HTR-8/SVneo (cell line): ENCODE data around the gene SLC25A10.

Source experiments
- DNase-seq: peaks from one replicate; pipeline ENCODE4 v3.0.0; 2011; ENCODE audit warnings: low spot score, mixed read lengths; ENCODE audit not compliant: insufficient read length
- FAIRE-seq: peaks from 2 replicates; lab custom pipeline; 2011; peaks lifted over from hg19 to GRCh38; lab: Jason Lieb, UNC

SLC25A10 gene

GRCh38 chr17:81685108-81685507, 27.0 kb upstream of the SLC25A10 start:
- DNase-seq (no peak), FAIRE-seq (no peak)

GRCh38 chr17:81686614-81687013, 25.5 kb upstream of the SLC25A10 start:
- no peak for FAIRE-seq
- DNase-seq, result no peak

DNA sequence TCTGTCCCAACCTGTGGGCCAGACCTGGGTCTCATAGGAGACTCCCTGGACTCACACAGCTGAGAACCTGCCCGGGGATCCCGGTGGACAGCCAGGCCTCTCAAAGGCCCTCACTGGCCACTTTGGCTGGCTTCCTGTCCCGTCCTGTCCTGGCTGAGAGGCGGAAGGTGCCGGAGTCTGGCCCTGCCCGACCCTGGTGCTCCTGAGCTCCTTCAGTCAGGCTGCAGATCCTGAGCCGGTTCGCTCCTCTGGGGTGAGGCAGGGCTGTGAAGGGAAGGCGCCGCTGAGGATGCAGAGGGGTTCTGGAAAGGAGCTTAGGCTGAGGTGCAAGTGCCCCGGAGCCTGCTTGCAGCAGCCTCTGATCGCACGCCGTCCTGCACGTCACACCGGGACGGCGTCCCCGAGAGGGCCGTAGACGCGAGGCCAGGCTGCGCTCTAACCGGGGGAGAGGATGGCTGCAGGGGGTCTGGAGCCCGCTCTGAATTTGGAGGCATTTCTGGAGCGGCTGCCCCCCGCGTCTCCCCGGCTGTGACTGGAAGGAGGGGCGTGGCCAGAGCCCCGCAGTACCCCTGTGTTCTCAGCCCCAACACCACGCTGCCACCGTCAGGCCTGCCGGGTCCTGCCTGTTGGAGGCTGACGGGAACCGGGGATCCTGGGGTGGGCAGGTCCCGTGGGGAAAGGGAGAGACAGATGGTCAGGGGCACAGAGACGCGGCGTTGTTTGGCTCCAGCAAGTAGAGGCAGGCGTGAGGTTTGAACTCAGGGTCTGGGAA, 24.1 kb upstream of the SLC25A10 start:
- DNase-seq (no peak), FAIRE-seq (no peak)

GRCh38 chr17:81688616-81689015, 23.5 kb upstream of the SLC25A10 start:
- DNase-seq, result no peak
- no peak for FAIRE-seq

DNA sequence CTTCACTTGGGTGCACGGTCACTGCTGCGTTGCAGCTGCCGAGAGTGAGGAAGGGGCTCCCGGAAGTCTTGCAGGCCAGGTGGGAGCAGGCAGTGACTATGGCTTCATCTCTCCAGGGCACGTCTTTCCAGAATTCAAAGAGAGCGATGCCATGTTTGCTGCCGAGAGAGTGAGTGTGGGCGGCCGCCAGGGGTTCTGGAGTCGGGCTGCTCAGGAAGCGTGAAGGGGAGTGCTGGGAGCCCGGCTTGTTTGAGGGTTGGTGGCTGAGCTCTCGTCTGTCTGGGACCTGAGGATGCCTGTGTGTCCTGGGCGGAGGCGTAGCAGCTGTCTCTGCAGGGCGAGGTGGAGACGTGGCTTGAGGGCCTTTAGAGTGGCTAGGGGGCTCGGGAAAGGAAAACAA, 22.0 kb upstream of the SLC25A10 start:
- FAIRE-seq (no peak), DNase-seq (no peak)

- FAIRE-seq, result no peak
- DNase-seq, result no peak
These were observed 21.5 kb upstream of the SLC25A10 start for GRCh38 chr17:81690549-81690948.

- FAIRE-seq (no peak), DNase-seq (no peak)
These were observed 20.9 kb upstream of the SLC25A10 start for GRCh38 chr17:81691196-81691595.

GRCh38 chr17:81691608-81692007, 20.5 kb upstream of the SLC25A10 start:
- FAIRE-seq (no peak), DNase-seq (no peak)

GRCh38 chr17:81693509-81694210, 18.4 kb upstream of the SLC25A10 start:
- FAIRE-seq (no peak), DNase-seq (no peak)

DNA sequence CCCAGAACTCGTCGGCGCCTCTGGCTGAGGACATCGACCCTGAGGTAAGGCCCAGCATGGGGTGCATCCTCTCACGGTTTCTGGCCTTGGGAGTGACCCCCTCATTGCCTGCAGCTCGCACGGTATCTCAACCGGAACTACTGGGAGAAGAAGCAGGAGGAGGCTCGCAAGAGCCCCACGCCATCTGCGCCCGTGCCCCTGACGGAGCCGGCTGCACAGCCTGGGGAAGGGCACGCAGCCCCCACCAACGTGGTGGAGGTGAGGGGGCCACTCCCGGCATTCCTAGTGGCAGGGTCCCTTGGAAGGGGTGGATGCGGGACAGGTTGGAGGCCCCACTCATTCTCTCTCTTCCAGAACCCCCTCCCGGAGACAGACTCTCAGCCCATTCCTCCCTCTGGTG, 17.3 kb upstream of the SLC25A10 start:
- DNase-seq (no peak), FAIRE-seq (no peak)

GRCh38 chr17:81695211-81695610, 16.9 kb upstream of the SLC25A10 start:
- DNase-seq (no peak), FAIRE-seq (no peak)

DNA sequence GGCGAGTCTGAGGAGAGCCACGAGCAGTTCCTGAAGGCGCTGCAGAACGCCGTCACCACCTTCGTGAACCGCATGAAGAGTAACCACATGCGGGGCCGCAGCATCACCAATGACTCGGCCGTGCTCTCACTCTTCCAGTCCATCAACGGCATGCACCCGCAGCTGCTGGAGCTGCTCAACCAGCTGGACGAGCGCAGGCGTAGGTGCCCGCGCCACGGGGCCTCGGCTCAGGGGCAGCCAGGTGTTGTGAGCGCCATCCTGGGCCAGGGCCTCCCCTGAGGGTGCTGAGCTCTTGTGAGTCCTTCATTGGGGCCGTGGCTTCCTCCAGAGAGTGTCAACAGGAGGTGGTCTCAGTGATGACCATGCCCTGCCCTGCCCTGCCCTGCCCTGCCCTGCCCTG, 16.3 kb upstream of the SLC25A10 start:
- no peak for DNase-seq
- FAIRE-seq, result no peak

DNA sequence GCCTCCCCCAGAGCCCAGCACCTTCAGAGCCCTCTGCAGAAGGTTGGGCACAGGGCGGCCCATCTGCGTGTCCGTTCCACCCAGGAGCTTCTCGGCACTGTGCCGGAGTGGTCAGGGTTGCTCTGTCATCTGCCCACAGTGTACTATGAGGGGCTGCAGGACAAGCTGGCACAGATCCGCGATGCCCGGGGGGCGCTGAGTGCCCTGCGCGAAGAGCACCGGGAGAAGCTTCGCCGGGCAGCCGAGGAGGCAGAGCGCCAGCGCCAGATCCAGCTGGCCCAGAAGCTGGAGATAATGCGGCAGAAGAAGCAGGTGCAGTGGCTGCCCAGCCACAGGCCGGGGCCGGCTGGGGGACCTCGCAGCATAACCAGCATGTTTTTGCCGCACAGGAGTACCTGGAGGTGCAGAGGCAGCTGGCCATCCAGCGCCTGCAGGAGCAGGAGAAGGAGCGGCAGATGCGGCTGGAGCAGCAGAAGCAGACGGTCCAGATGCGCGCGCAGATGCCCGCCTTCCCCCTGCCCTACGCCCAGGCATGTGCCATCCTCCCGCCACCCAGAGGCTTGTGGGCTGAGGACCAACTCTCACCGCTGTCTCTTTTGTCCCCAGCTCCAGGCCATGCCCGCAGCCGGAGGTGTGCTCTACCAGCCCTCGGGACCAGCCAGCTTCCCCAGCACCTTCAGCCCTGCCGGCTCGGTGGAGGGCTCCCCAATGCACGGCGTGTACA, 15.7 kb upstream of the SLC25A10 start:
- FAIRE-seq, result no peak
- no peak for DNase-seq

DNA sequence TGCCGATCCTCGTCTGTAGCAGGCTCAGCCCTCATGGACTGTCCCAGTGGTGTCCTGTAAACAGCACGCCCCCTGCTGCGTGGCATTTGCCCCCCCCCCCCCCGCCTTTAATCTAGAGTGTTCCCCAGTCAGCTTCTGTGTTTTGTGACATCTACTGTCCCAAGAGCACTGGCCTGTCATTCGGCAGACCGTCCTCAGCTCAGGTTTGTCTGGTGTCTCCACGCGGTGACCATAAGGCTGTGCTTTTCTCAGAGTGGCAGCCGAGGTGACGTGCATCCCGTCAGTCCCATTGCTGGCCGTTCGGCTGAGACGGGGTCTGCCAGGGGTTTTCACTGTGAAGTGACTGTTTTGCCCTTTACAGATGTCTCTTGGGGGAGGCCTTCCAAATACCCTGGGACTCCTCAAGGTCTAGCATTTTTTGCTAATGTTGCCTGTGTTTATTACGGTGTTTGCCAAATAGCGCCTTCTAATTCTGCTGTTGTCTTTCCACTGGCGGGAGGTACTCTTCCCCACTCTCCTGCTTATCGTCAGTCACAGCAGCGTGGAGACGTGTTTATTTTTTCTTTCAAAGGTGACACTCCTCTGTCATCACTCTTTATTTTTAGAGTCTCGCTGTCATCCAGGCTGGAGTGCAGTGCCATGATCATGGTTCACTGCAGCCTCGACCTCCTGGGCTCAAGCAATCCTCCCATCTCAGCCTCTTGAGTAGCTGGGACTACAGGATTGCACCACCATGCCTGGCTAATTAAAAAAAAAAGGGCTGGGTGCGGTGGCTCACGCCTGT, 14.6 kb upstream of the SLC25A10 start:
- FAIRE-seq, result peak; percentile 33
- no peak for DNase-seq

DNA sequence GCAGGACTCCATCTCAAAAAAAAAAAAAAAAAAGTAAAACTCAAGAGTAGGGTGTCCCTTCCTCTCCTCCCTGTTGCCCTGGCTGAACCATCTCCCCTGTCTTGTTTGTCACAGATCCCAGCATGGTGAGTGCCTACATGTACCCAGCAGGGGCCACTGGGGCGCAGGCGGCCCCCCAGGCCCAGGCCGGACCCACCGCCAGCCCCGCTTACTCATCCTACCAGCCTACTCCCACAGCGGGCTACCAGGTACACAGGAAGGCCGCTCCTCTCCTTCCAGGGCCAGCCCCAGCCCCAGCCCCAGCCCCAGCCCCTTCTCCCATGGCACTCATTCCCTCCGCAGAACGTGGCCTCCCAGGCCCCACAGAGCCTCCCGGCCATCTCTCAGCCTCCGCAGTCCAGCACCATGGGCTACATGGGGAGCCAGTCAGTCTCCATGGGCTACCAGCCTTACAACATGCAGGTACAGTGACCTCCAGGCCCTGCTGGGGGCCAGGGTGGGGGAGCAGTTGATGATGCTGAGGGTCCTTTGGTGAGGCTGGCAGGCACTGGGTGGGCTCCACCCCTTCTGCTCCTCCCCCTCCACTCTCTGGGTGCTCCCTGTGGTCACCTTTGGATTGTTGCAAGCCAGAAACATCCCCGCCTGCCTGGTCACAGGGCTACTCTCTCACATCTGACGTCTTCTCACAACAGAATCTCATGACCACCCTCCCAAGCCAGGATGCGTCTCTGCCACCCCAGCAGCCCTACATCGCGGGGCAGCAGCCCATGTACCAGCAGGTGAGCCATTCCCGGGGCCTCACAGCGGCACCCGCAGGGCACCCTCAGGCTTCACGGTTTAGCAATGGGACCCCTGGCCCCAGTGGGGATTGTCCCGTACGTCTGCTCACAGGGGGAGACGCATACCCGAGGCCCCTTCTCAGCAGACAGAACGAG, 11.5 kb upstream of the SLC25A10 start:
- no peak for DNase-seq
- FAIRE-seq, result no peak

DNA sequence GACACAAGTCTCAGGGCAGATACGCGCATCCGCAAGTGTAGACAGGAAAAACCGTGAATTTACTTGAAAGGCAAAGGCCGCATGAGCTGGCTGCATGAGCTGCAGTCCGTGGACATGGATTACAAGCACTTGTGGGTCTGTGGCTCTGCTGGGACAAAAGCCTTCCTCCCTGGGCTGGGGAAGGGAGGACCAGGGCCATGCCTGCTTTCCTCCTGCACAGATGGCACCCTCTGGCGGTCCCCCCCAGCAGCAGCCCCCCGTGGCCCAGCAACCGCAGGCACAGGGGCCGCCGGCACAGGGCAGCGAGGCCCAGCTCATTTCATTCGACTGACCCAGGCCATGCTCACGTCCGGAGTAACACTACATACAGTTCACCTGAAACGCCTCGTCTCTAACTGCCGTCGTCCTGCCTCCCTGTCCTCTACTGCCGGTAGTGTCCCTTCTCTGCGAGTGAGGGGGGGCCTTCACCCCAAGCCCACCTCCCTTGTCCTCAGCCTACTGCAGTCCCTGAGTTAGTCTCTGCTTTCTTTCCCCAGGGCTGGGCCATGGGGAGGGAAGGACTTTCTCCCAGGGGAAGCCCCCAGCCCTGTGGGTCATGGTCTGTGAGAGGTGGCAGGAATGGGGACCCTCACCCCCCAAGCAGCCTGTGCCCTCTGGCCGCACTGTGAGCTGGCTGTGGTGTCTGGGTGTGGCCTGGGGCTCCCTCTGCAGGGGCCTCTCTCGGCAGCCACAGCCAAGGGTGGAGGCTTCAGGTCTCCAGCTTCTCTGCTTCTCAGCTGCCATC, 10.6 kb upstream of the SLC25A10 start:
- FAIRE-seq (no peak), DNase-seq (no peak)

- FAIRE-seq, result peak; percentile 97
- DNase-seq, result peak; percentile 95
These were observed 8.9 kb upstream of the SLC25A10 start, which contains the start of gene MRPL12 for GRCh38 chr17:81702934-81703746. Gene MRPL12 (plus strand): TSS chr17:81703367. CDS start chr17:81703502, 135 bp downstream.
